ENCODE data around the gene RNU4-1. TPM values are rescaled to one million over a fixed set of nuclear protein-coding genes. Genes with fewer than 3 reads are reported as not detected.
"Not testable (repeated sequence)": the region's sequence is repeated elsewhere in the genome, so short reads cannot be mapped to it uniquely, and the experiment has no call there.

RNU4-1 gene
- under 0.01 TPM in 1 of 2 replicates, not detected in the other for total RNA-seq (2014; rRNA removed; shearing (Covaris generic))
- not detected in 2 replicates for polyA plus RNA-seq (2014; cell fraction: nucleus; rRNA removed)

DNA sequence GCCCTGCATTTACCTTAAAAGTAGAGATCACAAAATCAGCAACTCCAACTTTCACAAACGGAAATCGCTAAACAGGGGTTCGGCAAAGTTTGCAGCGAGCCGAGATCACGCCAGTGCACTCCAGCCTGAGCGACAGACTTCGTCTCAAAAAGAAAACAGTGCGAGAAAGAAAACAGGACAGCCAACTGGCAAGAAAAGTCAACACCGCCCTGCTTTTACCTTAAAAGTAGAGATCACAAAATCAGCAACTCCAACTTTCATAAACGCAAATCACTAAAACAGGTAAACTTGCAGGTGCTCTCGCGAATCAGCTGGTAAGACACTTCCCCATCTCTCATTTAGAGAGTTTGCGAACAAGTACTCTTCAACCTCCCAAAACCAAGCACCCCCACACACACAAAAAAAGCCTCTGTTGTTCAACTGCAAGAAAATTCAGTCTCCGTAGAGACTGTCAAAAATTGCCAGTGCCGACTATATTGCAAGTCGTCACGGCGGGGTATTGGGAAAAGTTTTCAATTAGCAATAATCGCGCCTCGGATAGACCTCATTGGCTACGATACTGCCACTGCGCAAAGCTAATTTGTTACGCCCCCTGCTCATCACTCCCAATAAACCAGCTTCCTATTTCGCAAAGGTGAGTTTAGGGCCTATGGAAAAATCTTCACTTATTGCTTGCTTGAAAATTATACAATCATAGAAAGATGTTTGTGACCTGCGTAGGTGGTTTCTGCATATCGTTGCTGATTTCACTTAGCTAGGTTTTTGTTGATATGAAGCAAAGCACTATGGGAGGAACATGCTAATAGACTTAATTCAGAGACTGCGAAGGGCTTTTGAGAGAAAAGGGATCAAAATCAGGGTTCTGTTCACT is at the start of gene RNU4-1:
Gene RNU4-1 (minus strand): TSS at position 577 of the 871 bp plus-strand sequence.
- DNase-seq (ENCODE audit: extremely low read depth, low read depth) = peak; percentile 96

DNA sequence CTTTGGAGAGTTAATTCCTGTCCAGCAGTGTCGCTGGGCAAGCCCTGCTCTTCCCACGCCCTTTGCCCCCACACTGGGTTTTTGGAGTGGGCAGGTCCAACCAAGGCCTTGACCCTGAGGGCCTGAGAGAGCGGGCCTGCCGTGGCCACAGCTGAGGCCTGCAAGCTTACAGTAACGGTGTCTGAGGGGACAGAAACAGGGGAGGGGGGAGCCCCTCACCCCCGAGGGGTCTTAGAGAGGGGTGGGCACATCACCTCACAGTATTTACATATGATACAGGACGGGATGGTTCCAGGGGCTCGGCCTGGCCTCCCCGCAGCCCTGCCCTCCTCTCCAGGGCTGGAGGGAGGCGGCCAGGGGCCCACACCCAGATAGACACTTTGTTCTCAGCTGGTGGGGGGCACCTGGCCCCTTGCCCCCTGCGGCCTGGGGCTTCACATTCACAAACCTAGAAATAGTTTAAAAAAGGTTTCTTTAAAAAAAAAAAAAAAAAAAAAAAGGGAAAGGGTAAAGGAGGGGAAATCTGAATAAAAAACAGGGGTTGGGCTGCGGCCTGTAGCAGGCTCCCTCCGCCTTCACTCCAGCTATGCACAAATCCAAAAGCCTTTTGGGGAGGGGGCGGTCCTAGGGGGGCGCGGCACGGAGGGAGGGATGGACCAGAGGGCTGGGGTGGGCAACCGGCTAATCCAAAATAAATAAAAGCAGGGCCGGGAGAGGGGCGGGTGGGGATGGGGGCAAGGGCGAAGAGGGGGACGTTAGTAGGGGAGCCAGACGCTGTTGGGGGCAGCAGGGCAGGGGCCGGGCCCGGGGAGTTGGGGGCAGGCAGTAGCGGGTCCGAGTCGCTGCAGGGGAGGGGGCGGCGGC is 49.4 kb upstream of the RNU4-1 start:
- no peak for DNase-seq (ENCODE audit: extremely low read depth, low read depth)

DNA sequence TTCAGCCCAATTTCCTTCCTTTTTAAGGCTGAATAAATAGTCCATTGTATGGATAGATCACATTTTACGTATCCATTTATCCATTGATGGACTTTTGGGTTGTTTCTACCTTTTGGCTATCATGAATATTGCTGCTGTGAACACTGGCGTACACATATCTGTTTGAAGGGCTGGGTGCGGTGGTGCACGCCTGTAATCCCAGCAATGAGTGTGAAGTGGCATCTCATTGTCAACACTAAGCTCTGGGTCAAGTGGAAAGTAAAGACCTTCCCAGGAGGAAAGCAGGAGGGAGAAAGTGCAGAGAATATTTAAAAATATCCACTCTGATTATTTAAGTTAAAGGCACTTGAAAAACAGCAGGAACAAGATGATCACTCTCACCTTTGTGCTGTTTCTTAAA is 46.2 kb upstream of the RNU4-1 start:
- no peak for DNase-seq (ENCODE audit: extremely low read depth, low read depth)

DNA sequence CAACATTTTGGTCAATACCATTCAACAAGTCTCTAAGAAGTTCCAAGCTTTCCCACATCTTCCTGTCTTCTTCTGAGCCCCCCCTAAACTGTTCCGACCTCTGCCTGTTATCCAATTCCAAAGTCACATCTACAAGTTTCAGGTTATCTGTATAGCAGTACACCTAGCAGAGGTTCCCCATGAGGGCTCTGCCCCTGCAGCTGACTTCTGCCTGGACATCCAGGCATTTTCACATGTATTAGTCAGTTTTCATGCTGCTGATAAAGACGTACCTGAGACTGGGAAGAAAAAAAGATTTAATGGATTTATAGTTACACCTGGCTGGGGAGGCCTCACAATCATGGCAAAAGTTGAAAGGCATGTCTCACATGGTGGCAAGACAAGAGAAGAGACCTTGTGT is 44.7 kb upstream of the RNU4-1 start:
- no peak for DNase-seq (ENCODE audit: extremely low read depth, low read depth)

DNA sequence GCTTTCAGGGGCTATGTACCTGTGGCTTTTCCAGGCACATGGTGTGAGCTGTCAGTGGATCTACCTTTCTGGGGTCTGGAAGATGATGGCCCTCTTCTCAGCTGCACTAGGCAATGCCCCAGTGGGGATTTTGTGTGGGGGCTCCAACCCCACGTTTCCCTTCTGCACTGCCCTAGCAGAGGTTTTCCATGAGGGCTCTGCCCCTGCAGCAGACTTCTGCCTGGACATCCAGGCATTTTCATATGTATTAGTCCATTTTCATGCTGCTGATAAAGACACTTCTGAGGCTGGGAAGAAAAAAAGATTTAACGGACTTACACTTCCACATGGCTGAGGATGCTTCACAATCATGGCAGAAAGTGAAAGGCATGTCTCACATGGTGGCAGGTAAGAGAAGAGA is 43.4 kb upstream of the RNU4-1 start:
- not testable (repeated sequence) for DNase-seq (ENCODE audit: extremely low read depth, low read depth)

DNA sequence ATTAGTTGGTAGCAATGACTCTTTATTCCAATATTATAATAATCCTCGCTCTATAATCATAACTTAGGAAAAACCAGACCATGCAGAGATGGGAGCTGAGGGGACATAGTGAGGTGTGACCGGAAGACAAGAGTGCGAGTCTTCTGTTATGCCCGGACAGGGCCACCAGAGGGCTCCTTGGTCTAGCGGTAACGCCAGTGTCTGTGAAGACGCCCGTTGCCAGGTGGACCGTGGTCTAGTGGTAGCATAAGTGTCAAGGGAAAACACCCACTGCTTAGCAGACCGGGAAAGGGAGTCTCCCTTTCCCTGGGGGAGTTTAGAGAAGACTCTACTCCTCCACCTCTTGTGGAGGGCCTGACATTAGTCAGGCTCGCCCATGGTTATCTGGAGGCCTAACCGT is 42.4 kb upstream of the RNU4-1 start:
- DNase-seq (ENCODE audit: extremely low read depth, low read depth) = peak; percentile 30

DNA sequence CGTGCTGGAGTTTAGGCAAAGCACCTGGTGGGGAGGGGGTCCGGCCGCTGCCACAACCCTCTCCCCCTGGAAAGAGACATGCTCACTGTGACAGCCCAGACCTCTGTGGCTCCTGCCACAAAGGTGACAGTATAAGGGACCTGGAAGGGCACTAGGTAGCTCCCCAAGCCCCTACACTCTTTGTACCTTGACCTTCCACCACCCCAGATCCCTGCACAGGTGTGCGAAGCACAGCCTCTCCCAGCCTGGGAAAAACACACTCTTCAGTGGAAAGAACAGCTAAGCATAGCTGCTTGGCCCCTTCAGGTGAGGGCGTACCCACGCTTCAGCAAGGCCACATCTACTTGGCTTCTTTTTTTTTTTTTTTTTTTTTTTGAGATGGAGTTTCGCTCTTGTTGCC is 39.5 kb upstream of the RNU4-1 start:
- DNase-seq (ENCODE audit: extremely low read depth, low read depth) = no peak

DNA sequence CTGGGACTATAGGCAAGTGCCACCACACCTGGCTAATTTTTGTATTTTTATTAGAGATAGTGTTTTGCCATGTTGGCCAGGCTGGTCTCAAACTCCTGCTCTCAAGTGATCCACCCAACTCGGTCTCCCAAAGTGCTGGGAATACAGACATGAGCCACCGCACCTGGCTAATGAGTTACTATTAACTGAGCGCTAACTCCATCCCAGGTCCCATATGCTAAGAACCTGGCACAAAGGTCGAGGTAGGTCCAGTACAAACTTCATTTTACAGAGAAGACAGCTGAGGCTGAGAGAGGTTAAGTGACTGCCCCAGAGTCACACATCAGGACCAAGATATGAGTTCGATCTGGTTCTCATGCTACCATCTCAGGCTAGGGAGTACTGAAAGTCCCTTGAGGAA is 39.0 kb upstream of the RNU4-1 start:
- no peak for DNase-seq (ENCODE audit: extremely low read depth, low read depth)

DNA sequence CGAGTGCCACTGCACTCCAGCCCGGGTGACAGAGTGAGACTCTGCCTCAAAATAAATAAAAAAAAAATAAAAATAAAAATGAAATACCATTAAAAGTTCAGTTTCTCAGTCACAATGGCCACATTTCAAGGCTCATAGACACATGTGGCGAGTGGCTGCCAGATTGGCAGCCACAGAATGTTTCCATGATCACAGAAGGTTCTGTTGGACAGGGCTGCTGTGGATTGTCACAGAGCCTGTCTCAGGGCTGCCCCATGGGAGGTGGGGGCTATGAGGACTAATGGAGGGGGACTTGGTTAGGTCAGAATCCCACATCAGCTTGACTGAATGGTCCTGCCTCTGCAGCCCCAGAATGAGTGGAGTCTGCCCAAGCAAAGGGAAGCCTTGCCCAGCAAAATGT is 38.4 kb upstream of the RNU4-1 start:
- DNase-seq (ENCODE audit: extremely low read depth, low read depth) = no peak

DNA sequence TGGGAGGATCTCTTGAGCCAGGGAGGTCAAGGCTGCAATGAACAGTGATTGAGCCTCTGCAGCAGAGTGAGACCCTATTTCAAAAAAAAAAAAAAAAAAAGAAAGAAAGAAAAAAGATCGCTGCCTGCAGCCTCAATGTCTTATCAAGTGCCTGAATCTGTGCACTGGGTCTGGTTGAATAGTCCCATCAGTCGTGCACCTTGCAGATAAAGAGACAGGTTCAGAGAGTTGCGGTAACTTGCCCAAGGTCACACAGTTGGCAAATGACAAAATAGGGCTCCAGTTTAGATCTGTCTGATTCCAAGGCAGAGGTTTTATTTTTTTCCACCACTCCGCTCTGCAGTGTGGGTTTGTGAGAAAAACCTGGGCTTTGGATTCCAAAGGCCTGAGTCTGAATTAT is 35.2 kb upstream of the RNU4-1 start:
- DNase-seq (ENCODE audit: extremely low read depth, low read depth) = no peak

DNA sequence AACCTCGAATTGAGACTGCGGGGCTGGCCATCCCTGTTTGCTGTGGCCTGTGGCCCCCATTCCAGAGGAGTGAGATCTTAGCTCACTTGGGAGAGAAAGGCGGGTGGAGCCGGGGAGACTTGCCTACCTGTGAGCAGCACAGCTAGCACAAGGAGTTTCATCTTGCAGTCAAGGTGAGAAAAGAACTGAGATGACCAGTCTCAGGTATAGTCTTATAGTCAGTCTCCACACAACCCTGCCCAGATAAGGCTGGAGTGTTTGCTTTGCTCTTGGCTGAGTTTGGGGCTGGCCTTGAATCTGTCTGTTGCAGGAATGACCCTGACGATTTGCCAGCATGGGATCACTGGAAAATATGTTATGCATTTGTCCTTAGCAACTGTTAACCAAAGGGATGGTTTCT is 34.6 kb upstream of the RNU4-1 start, which contains the start of gene PLA2G1B:
Gene PLA2G1B (minus strand): TSS at position 187 of the 400 bp plus-strand sequence. CDS start 26 bp downstream, at position 161.
- no peak for DNase-seq (ENCODE audit: extremely low read depth, low read depth)

DNA sequence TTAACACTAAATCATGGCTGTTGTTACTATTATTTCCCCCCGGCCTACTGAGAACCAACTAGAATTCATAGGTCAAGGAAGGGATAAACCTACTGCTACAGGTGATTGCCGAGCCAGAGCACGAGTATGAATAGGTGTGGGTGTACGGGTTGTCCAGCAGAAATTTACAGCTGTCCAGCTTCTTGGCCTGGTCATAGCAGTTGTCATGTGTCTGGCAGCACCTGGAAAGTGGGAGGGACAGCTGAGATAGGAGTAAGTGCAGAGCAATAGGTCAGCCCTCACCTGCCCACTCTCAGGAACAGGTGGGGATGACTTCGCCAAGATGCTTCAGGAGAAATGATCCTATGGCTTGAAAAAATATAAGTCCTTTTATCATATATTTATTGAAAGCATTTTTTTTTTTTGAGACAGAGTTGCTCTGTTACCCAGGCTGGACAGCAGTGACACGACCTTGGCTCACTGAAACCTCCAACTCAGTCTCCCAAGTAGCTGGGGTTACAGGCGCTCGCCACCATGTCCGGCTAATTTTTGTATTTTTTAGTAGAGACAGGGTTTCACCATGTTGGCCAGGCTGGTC is 31.9 kb upstream of the RNU4-1 start:
- no peak for DNase-seq (ENCODE audit: extremely low read depth, low read depth)

DNA sequence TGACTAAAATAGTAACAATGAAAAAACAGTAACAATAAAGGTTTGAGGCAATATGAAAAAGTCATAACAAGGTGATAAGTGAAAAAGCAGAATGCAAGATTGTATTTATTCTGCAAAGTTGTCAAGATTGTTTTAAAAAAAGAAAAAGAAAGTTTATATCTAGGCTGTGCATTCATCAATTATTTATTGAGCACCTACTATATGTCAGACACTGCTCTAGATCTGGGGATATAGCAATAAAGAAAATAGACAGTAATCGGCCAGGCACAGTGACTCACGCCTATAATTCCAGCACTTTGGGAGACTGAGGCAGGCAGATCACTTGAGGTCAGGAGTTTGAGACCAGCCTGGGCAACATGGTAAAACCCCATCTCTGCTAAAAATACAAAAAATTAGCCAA is 30.7 kb upstream of the RNU4-1 start:
- DNase-seq (ENCODE audit: extremely low read depth, low read depth) = no peak

DNA sequence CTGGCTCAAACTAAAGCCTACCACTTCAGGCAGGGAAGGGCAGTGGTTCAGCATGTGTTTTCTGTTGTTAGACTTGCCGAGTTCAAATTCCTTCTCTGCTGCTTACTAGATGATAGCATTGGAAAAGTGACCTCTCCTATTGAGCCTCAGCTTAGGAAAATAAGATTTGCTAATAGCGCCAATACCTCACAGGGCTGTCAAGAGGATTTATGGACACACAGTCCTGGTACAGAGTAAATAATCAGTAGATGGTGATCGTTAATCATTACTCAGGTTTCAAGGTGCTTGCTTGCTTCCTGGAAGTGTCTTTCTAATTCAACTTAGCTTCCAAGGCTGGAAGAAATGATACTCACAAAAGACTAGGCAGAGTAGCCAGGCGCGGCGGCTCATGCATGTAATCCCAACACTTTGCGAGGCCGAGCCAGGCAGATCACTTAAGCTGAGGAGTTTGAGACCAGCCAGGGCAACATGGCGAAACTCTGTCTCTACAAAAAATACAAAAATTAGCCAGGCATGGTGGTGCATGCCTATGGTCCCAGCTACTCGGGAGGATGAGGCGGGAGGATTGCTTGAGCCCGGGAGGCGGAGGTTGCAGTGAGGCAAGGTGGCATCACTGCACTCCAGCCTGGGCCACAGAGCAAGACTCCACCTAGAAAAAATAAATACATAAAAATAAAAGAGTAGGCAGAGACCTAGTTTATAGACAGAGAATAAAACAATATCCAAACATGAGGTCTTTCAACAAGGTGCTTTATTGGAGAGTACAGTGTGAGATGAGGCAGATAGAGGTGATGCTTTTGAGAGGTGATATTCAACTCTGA is 28.6 kb upstream of the RNU4-1 start:
- no peak for DNase-seq (ENCODE audit: extremely low read depth, low read depth)

DNA sequence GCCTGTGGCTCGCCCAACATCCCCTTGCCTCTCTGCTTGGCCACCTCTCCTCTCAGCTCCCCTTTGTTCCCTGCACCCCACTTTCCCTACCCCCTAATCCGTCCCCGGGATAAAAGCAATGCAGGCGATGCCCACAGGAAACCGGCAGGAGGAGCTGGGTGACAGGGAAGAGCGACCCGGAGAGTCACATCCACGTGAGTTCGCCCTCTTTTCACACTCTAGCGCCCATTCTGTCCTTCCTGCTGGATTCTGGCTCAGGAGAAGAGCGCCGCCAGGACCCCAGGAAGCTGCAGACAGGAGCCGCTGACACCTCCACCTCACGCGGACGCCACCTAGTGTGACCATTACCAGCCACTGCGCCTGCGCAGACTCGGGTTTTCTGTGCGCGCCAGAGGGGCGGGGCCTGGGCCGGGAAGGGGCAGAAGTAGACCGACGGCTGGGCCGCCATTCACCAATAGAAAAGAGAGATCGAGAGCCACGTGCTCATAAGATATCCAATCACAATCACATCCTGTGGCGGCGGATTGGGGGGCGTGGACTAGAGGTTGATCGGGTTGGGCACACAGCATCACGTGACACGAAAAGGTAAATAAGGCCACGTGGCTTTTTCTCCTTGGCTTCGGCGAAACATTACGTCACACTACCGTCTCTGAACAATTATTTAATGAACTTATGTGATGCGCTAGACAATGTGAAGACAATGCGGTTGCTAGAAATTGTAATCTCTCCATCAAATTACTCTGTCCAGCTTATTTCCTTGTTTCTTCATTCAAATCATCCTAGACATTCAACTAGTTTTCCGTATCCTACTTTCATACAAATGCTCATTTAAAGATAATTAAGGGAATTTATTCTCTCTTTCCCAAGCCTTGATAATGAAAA is 24.4 kb upstream of the RNU4-1 start:
- peak; percentile 100 for DNase-seq (ENCODE audit: extremely low read depth, low read depth)

DNA sequence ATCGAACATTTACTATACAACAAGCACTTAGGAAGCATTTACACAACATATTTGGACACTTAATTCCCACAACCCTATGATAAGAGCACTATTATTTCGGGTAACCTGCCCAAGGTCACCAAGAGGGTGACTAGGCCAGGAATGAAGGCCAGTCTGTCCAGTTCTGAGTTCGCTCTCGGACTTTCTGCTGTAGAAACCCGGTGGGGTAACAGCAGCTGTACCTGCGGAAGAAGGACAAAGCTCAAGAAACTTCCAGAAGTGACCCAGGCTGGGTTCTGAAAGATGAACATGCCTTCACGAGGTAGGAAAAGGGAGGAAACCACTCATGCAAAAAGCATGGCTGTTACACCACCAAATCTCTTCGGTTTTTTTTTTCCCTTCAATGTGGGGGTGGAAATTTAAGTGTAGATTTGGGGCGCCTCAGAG is 23.8 kb upstream of the RNU4-1 start:
- DNase-seq (ENCODE audit: extremely low read depth, low read depth) = no peak

DNA sequence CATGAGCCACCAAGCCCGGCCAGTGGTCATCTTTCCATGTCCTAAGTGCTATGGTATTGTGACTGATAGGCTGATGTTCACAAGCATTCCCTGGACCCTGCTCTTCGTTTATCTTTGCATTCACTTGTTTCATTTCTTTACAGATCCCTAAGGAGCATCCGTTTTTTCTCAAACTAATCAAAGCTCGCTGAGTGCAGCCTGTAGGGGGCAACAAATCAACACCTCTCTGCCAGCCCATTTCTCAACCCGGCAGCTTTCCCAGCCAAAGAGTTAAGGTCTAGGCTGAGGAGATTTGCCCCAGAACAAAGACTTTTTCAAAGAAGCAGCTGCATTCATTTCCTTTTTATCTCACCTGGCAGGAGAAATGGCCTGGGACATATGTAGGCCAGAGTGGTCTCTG is 21.2 kb upstream of the RNU4-1 start:
- no peak for DNase-seq (ENCODE audit: extremely low read depth, low read depth)

DNA sequence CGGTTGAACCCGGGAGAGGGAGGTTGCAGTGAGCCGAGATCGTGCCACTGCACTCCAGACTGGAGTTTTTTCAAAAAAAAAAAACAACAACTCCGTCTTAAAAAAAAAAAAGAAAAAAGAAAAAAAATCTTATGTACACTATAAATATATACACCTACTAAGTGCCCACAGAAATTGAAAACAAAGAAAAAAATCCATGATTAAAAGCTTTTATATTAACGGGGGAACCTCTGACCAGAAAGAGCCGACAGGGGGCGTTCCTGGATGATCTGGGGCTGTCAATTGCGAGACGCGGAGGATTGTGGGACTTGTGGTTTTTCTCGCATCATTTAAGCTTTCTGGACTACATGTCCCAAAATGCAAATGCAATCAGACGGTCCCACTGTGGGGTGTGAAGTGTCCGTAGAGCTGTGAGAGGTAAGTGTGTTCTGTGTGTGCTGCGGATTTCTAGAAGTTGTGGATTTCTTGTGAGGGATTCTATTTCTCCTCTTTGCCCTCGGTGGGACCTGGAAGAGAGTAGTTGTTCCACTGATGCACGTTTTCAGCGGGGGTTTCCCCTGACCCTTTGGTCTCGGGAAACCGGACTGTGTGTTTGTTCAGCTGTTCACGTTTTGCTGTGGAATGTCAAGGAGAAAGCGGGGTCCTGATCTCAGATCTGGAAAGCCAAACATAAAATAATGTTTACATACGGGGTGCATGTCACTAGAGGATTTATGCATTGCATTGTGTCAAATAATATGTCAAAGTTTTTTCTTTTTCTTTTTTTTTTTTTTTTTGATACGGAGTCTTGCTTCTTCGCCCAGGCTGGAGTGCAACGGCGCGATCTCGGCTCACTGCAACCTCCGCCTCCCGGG is 9.2 kb upstream of the RNU4-1 start, which contains the start of gene SIRT4:
Gene SIRT4 (plus strand): TSS at position 360 of the 854 bp plus-strand sequence. CDS start 1,241 bp downstream, outside the sequence.
- peak; percentile 95 for DNase-seq (ENCODE audit: extremely low read depth, low read depth)
